HEK293 (cell line): Measurements from ENCODE around the gene RELCH.

Experiments
- CTCF ChIP-seq: fragments of 450-650 bp; formaldehyde crosslinking; IDR thresholded peaks from 2 replicates; pipeline ENCODE4 v1.5.1; 2016; ENCODE audit warnings: missing biosample characterization, missing genetic modification characterization
- GFI1B ChIP-seq: fragments of 450-650 bp; formaldehyde crosslinking; IDR thresholded peaks from 2 replicates; pipeline ENCODE4 v1.5.1; 2016; ENCODE audit warnings: missing biosample characterization, missing genetic modification characterization
- ZBTB44 ChIP-seq: fragments of 450-650 bp; IDR thresholded peaks from 2 replicates; pipeline ENCODE4 v1.5.1; 2018; ENCODE audit warnings: missing biosample characterization, mild to moderate bottlenecking, missing genetic modification characterization
- ZIC2 ChIP-seq: fragments of 450-650 bp; formaldehyde crosslinking; IDR thresholded peaks from 2 replicates; pipeline ENCODE4 v1.5.1; 2016; ENCODE audit warnings: missing biosample characterization, missing genetic modification characterization
- ZNF174 ChIP-seq: fragments of 450-650 bp; formaldehyde crosslinking; IDR thresholded peaks from 2 replicates; pipeline ENCODE4 v1.5.0; 2017; ENCODE audit warnings: missing biosample characterization, mild to moderate bottlenecking, missing genetic modification characterization
- ZNF266 ChIP-seq: fragments of 450-650 bp; formaldehyde crosslinking; IDR thresholded peaks from 2 replicates; pipeline ENCODE4 v1.5.1; 2016; ENCODE audit warnings: missing biosample characterization, missing genetic modification characterization, low read depth
- ZNF513 ChIP-seq: fragments of 450-650 bp; IDR thresholded peaks from 2 replicates; pipeline ENCODE4 v1.5.1; 2018; ENCODE audit warnings: missing biosample characterization, missing genetic modification characterization

- no peak for TF ChIP-seq ZNF513 (tag by site-specific recombination)
- TF ChIP-seq CTCF (tag by site-specific recombination), result no peak
- no peak for TF ChIP-seq GFI1B (tag by site-specific recombination)
- TF ChIP-seq ZIC2, result no peak
- TF ChIP-seq ZNF174 (tag by site-specific recombination), result no peak
- TF ChIP-seq ZNF266 (tag by site-specific recombination), result no peak
- no peak for TF ChIP-seq ZBTB44 (tag by site-specific recombination)
Measured at GRCh38 chr18:62354151-62354550, 167.1 kb downstream of the RELCH start.
